Measurements from ENCODE around the gene LNPEP. TPM values are rescaled to one million over a fixed set of nuclear protein-coding genes. Genes with fewer than 3 reads are reported as not detected.
A peak's percentile ranks its signal among the peaks of the same experiment; 100 is the strongest.

The LNPEP gene
- total RNA-seq = 100 to 1,000 TPM; 108 to 180 TPM

- Mint-ChIP-seq H3K9me3 (no peaks in the 10 kb centered on the region), H3K4me3 (peak within 1 kb of the TSS; percentile 90), H3K36me3 (peaks cover 6% of the 10 kb centered on the region), H3K27me3 (no peaks in the 10 kb centered on the region), H3K27ac (peak within 1 kb of the TSS; percentile 93 to 95), H3K4me1 (ENCODE audit: low read depth in 2 of 2) (peaks cover 57 to 71% of the 10 kb centered on the region in 2 donors)
- ATAC-seq (peak; percentile 73 to 84), DNase-seq (ENCODE audit: low spot score) (peak; percentile 97)
Observed at GRCh38 chr5:96935559-96936430, at the start of gene LNPEP. Gene LNPEP (plus strand): TSS chr5:96936080. CDS start chr5:96936156, 76 bp downstream.

GRCh38 chr5:96893342-96893741, 42.5 kb upstream of the LNPEP start:
- Mint-ChIP-seq H3K36me3 (peaks cover 64% of the 10 kb centered on the region), H3K9me3 (no peaks in the 10 kb centered on the region), H3K4me1 (ENCODE audit: low read depth in 2 of 2) (peaks cover 46 to 48% of the 10 kb centered on the region in 2 donors), H3K27ac (peak overlapping the region; percentile 97 to 99), H3K4me3 (peak overlapping the region; percentile 24), H3K27me3 (no peaks in the 10 kb centered on the region)
- no peak for DNase-seq (ENCODE audit: low spot score)
- ATAC-seq = peak; percentile 53 to 76

DNA sequence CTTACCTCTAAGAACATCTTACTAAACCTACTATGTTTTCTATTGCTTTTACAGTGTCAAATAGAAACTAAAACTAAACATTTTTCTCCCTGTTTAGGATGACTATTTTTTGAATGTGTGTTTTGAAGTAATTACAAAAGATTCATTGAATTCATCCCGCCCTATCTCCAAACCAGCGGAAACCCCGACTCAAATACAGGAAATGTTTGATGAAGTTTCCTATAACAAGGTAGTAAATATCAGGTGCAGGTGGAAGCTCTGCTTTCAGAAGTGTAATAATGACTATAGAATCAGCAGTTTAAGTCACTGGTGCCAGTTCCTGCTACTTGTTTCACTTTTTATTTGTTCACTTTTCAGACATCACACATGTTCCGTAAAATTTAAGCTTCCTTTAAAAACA, 39.6 kb upstream of the LNPEP start:
- Mint-ChIP-seq H3K4me3 (peak overlapping the region; percentile 88), H3K4me1 (ENCODE audit: low read depth in 2 of 2) (peaks cover 53 to 67% of the 10 kb centered on the region in 2 donors), H3K27ac (peak overlapping the region; percentile 97 to 99), H3K27me3 (no peaks in the 10 kb centered on the region), H3K36me3 (peaks cover 72% of the 10 kb centered on the region), H3K9me3 (no peaks in the 10 kb centered on the region)
- DNase-seq (ENCODE audit: low spot score) = no peak
- ATAC-seq = peak; percentile 71 to 78

- Mint-ChIP-seq H3K9me3 (no peaks in the 10 kb centered on the region), H3K4me1 (ENCODE audit: low read depth in 2 of 2) (peaks cover 58 to 73% of the 10 kb centered on the region in 2 donors), H3K27ac (peak overlapping the region; percentile 97 to 99), H3K27me3 (no peaks in the 10 kb centered on the region), H3K4me3 (peak overlapping the region; percentile 88), H3K36me3 (peaks cover 77% of the 10 kb centered on the region)
- ATAC-seq (peak; percentile 76 to 89), DNase-seq (ENCODE audit: low spot score) (no peak)
Observed at GRCh38 chr5:96896806-96897205, 39.1 kb upstream of the LNPEP start.

DNA sequence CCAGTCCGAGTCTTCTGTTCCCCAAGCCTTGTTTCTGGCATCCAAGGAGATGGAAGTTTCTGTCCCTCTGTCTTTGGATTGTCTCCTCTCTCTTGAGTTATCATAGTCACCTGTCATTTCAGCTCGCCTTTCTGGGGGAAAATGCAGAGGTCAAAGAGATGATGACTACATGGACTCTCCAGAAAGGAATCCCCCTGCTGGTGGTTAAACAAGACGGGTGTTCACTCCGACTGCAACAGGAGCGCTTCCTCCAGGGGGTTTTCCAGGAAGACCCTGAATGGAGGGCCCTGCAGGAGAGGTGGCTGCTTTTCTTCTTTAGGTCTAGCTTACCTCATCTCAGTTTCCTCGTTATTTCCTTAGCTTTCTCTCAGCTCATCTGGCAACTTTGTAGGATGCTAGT, 34.5 kb upstream of the LNPEP start:
- no peak for ATAC-seq
- Mint-ChIP-seq H3K27ac (peak overlapping the region; percentile 81 to 89), H3K4me3 (peak overlapping the region; percentile 56), H3K9me3 (no peaks in the 10 kb centered on the region), H3K4me1 (ENCODE audit: low read depth in 2 of 2) (peaks cover 44 to 62% of the 10 kb centered on the region in 2 donors), H3K36me3 (peaks cover 70% of the 10 kb centered on the region), H3K27me3 (no peaks in the 10 kb centered on the region)
- DNase-seq (ENCODE audit: low spot score) = no peak

DNA sequence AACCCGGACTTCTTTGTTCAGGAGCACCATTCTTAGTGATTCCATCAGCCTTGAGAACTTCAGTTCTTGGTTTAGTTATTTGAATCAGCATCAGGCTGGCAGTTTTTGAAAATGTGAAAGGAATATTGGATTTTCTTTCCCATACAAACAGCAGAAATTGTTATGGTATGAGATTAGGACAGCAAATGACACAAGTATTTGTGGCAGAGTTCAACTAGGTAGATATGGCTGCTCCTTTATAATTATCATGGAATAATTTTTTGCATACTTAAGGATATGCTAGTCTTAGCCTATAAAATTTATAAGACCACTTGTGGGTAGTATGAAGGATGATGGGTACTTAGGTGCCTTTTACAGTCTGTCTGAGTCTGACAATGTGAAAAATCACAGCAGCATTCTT, 34.0 kb upstream of the LNPEP start:
- Mint-ChIP-seq H3K9me3 (no peaks in the 10 kb centered on the region), H3K4me1 (ENCODE audit: low read depth in 2 of 2) (peaks cover 40 to 57% of the 10 kb centered on the region in 2 donors), H3K27ac (peak overlapping the region; percentile 81 to 89), H3K27me3 (no peaks in the 10 kb centered on the region), H3K36me3 (peaks cover 66% of the 10 kb centered on the region), H3K4me3 (no peak overlapping the region)
- ATAC-seq (no peak), DNase-seq (ENCODE audit: low spot score) (no peak)

DNA sequence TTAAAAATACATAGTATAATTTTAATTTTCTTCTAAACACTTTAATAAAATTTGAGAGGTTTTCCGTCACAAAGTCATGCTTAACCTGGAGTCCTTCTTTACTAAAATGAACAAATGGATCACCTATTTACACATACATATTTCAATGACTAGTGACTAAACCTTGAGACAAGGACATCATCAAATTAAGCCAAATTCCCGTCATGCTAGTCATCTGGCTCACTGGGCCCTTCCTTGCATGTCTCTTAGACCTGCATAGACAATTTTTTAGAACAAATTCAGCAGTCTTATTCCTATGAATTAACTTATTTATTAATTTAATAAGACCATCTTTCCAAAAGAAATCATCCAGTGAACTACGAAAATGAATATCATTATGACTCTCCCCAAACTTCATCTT, 33.0 kb upstream of the LNPEP start:
- Mint-ChIP-seq H3K27ac (peak overlapping the region; percentile 81 to 83), H3K9me3 (no peaks in the 10 kb centered on the region), H3K4me3 (peak overlapping the region; percentile 73), H3K4me1 (ENCODE audit: low read depth in 2 of 2) (peaks cover 36 to 51% of the 10 kb centered on the region in 2 donors), H3K36me3 (peaks cover 60% of the 10 kb centered on the region), H3K27me3 (no peaks in the 10 kb centered on the region)
- DNase-seq (ENCODE audit: low spot score) (no peak), ATAC-seq (no peak)

- H3K4me3 Mint-ChIP-seq = peak overlapping the region; percentile 73
- H3K27ac Mint-ChIP-seq = peak overlapping the region; percentile 81 to 83
- H3K9me3 Mint-ChIP-seq = no peaks in the 10 kb centered on the region
- peak; percentile 69 to 94 for ATAC-seq
- DNase-seq (ENCODE audit: low spot score) = no peak
- peaks cover 37 to 51% of the 10 kb centered on the region in 2 donors for H3K4me1 Mint-ChIP-seq (ENCODE audit: low read depth in 2 of 2)
- no peaks in the 10 kb centered on the region for H3K27me3 Mint-ChIP-seq
- H3K36me3 Mint-ChIP-seq = peaks cover 60% of the 10 kb centered on the region
Observed at GRCh38 chr5:96903300-96903699, 32.6 kb upstream of the LNPEP start.

- peaks cover 38 to 44% of the 10 kb centered on the region in 2 donors for H3K4me1 Mint-ChIP-seq (ENCODE audit: low read depth in 2 of 2)
- H3K27ac Mint-ChIP-seq = peak overlapping the region; percentile 79 to 81
- H3K27me3 Mint-ChIP-seq = no peaks in the 10 kb centered on the region
- DNase-seq (ENCODE audit: low spot score) (no peak), ATAC-seq (peak; percentile 67 to 69)
- H3K4me3 Mint-ChIP-seq = peak overlapping the region; percentile 66
- H3K36me3 Mint-ChIP-seq = peaks cover 56% of the 10 kb centered on the region
- H3K9me3 Mint-ChIP-seq = no peaks in the 10 kb centered on the region
Observed at GRCh38 chr5:96904054-96904931, 31.6 kb upstream of the LNPEP start.

GRCh38 chr5:96905864-96906263, 30.0 kb upstream of the LNPEP start:
- H3K4me3 Mint-ChIP-seq = no peak overlapping the region
- peaks cover 36 to 37% of the 10 kb centered on the region in 2 donors for H3K4me1 Mint-ChIP-seq (ENCODE audit: low read depth in 2 of 2)
- ATAC-seq = no peak
- no peaks in the 10 kb centered on the region for H3K27me3 Mint-ChIP-seq
- H3K9me3 Mint-ChIP-seq = no peaks in the 10 kb centered on the region
- DNase-seq (ENCODE audit: low spot score) = no peak
- H3K27ac Mint-ChIP-seq = no peak overlapping the region
- peaks cover 48% of the 10 kb centered on the region for H3K36me3 Mint-ChIP-seq

DNA sequence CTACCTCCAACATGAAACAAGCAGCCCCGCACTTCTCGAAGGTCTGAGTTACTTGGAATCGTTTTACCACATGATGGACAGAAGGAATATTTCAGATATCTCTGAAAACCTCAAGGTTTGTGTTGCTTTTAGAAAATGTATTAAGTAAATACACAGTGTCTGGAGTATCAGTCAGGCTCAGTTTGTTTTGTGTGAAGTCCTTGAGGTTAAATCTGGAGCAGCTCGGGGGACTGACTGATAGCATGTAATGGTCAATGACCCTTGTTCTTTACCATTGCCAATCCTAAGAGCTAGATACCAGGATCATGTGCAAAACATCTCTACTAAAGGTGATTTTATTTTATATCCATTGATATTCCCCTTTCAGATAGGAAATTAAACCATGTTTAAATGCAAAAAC, 26.9 kb upstream of the LNPEP start:
- ATAC-seq = no peak
- H3K27me3 Mint-ChIP-seq = no peaks in the 10 kb centered on the region
- DNase-seq (ENCODE audit: low spot score) = no peak
- H3K4me1 Mint-ChIP-seq (ENCODE audit: low read depth in 2 of 2) = peaks cover 11 to 23% of the 10 kb centered on the region in 2 donors
- H3K36me3 Mint-ChIP-seq = peaks cover 27% of the 10 kb centered on the region
- H3K27ac Mint-ChIP-seq = peak overlapping the region in 1 of 2 donors; percentile 48
- no peak overlapping the region for H3K4me3 Mint-ChIP-seq
- no peaks in the 10 kb centered on the region for H3K9me3 Mint-ChIP-seq

GRCh38 chr5:96909435-96909834, 26.4 kb upstream of the LNPEP start:
- ATAC-seq = no peak
- Mint-ChIP-seq H3K4me3 (no peak overlapping the region), H3K9me3 (no peaks in the 10 kb centered on the region), H3K27ac (peak overlapping the region in 1 of 2 donors; percentile 48), H3K4me1 (ENCODE audit: low read depth in 2 of 2) (peaks cover 11 to 23% of the 10 kb centered on the region in 2 donors), H3K27me3 (no peaks in the 10 kb centered on the region), H3K36me3 (peaks cover 27% of the 10 kb centered on the region)
- no peak for DNase-seq (ENCODE audit: low spot score)

DNA sequence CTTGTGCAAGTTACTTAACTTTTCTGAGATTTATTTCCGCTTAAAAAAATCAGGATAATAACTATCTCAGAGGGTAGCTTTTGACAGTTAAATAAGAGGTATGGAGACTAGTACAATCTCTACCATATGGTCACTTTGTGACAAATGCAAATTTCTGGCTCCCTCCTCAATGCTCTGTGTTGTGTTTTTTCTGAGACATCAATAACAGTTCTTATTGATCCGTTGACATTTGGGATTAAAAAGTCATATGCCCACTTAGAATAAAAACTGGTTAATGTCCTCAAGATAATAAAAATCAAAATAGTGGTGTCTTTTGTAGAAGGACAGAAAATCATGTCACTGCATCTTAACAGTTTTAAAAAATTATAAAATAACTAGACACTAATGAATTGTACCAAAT, 24.7 kb upstream of the LNPEP start:
- no peak overlapping the region for H3K27ac Mint-ChIP-seq
- no peak for DNase-seq (ENCODE audit: low spot score)
- peaks cover 10 to 21% of the 10 kb centered on the region in 2 donors for H3K4me1 Mint-ChIP-seq (ENCODE audit: low read depth in 2 of 2)
- no peak overlapping the region for H3K4me3 Mint-ChIP-seq
- no peaks in the 10 kb centered on the region for H3K9me3 Mint-ChIP-seq
- H3K36me3 Mint-ChIP-seq = peaks cover 24% of the 10 kb centered on the region
- no peak for ATAC-seq
- H3K27me3 Mint-ChIP-seq = no peaks in the 10 kb centered on the region

All from natural killer cell treated with Interleukin-12 subunit alpha and Interleukin-12 subunit beta and Interleukin-15 and Interleukin-18, amount 100 ng/mL, for 72 hours (primary cell).